Transverse colon (tissue), 4 donors: Measurements from ENCODE around the gene MAST4. TPM values are rescaled to one million over a fixed set of nuclear protein-coding genes. Genes with fewer than 3 reads are reported as not detected.

Source experiments
- DNase-seq: peaks from one replicate; pipeline ENCODE4 v3.0.0-alpha.2; 2019
- H3K27ac ChIP-seq, 4 donors: fragments of 200-600 bp; sonication (generic); 2 replicates each; pipeline ENCODE4 v1.5.1; 2016 to 2018; ENCODE audit warnings: inconsistent platforms in 4 of 4
- H3K27me3 ChIP-seq: fragments of 200-600 bp; sonication (generic); 2 replicates; pipeline ENCODE4 v1.5.1; 2017; ENCODE audit warnings: inconsistent platforms
- H3K36me3 ChIP-seq, 4 donors: fragments of 200-600 bp; sonication (generic); 2 replicates each; pipeline ENCODE4 v1.5.1; 2017 to 2019; ENCODE audit warnings: inconsistent platforms in 4 of 4
- H3K4me1 ChIP-seq, 4 donors: fragments of 200-600 bp; sonication (generic); 2 replicates each; pipeline ENCODE4 v1.5.1; 2017 to 2020; ENCODE audit warnings: inconsistent platforms in 4 of 4
- H3K4me3 ChIP-seq, 4 donors: fragments of 200-600 bp; sonication (generic); 1 replicate in 1 of 4; 2 replicates in 3 of 4; pipeline versions ENCODE4 v1.5.1 to v1.6.1; 2017 to 2019; ENCODE audit warnings: inconsistent platforms in 4 of 4
- H3K9me3 ChIP-seq, 2 donors: fragments of 200-600 bp; sonication (generic); 2 replicates each; pipeline ENCODE4 v1.5.1; 2017 to 2019; ENCODE audit warnings: inconsistent platforms in 2 of 2
- EP300 ChIP-seq: sonication (generic); formaldehyde crosslinking; IDR thresholded peaks from one replicate; pipeline ENCODE4 v1.6.1; 2017; ENCODE audit warnings: antibody characterized with exemption, low read depth
- POLR2A ChIP-seq: fragments of 450-650 bp; IDR thresholded peaks from one replicate; pipeline ENCODE4 v1.6.1; 2016; ENCODE audit warnings: antibody characterized with exemption, mild to moderate bottlenecking, moderate library complexity
- POLR2AphosphoS5 ChIP-seq, 3 donors: sonication (generic); formaldehyde crosslinking; IDR thresholded peaks; one replicate each; pipeline ENCODE4 v1.6.1; 2016; ENCODE audit warnings: antibody characterized with exemption in 3 of 3
- WGBS, 2 donors: methylation state at CpG; one replicate each; pipeline ENCODE4 v1.1.5; 2018; ENCODE audit warnings: low coverage in 1 of 2; 5-methylcytosine and 5-hydroxymethylcytosine counted together
- in situ Hi-C, 4 donors: fragments of 200-750 bp; cut with MboI; loops; one replicate each; pipeline versions ENCODE4 v1.15.0 to v1.15.1; 2017; ENCODE audit warnings: low sequenced_read_pairs in 3 of 4, low pct_ligation_motif_present in 1 of 4, low pct_unique_long_range_greater_than_20kb in 1 of 4
- intact Hi-C: fragments of 100-400 bp; cut with DNase I; formaldehyde crosslinking; loops from one replicate; pipeline ENCODE4 v1.15.1; 2023; ENCODE audit warnings: low total_unique reads
- total RNA-seq, 4 donors: library from RNA; depleted of rRNA; stranded (reverse); fragments of >200 nt; gene quantifications; one replicate each; pipeline ENCODE4 v1.1.0, GENCODE V29; 2016
- TF ChIP-seq, protein P1 (sequence below), 5 experiments: fragments of 200-600 bp in 3 of 5; fragments of 450-650 bp in 2 of 5; sonication (generic) in 3 of 5; IDR thresholded peaks; 1 replicate in 2 of 5; 2 replicates in 3 of 5; pipeline ENCODE4 v1.5.1; 2016 to 2017; ENCODE audit warnings: antibody characterized with exemption in 5 of 5, inconsistent platforms in 3 of 5, mild to moderate bottlenecking in 2 of 5, moderate library complexity in 1 of 5

MAST4 gene
- total RNA-seq, 4 donors from 2014 or later = 20.3 to 46.8 (median 35.4) TPM

DNA sequence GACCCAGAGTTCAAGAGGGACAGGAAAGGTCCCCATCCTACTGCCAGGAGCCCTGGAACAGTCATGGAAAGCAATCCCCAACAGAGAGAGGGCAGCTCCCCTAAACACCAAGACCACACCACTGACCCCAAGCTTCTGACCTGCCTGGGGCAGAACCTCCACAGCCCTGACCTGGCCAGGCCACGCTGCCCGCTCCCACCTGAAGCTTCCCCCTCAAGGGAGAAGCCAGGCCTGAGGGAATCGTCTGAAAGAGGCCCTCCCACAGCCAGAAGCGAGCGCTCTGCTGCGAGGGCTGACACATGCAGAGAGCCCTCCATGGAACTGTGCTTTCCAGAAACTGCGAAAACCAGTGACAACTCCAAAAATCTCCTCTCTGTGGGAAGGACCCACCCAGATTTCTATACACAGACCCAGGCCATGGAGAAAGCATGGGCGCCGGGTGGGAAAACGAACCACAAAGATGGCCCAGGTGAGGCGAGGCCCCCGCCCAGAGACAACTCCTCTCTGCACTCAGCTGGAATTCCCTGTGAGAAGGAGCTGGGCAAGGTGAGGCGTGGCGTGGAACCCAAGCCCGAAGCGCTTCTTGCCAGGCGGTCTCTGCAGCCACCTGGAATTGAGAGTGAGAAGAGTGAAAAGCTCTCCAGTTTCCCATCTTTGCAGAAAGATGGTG lies 568.8 kb downstream of the MAST4 start:
- peak overlapping the region in 2 of 4 donors; percentile 75 to 76 for H3K27ac ChIP-seq
- H3K4me1 ChIP-seq = peaks cover 4 to 18% (median 12%) of the 10 kb centered on the region in 4 donors
- in situ Hi-C loops = loop anchor here (5.0 to 25.0 kb wide), 3 partner anchors 47 to 353 kb away; no protein-coding TSS in a partner anchor
- H3K4me3 ChIP-seq = no peak overlapping the region
- intact Hi-C loops = loop anchor here (5.0 kb wide), 1 partner anchor 42 kb away; no protein-coding TSS in a partner anchor
- H3K36me3 ChIP-seq = no peaks in the 10 kb centered on the region
- 91 to 100% methylated on average over 1 to 17 of the region's 17 CpGs for WGBS, 2 donors
- DNase-seq = no peak
- H3K27me3 ChIP-seq = no peaks in the 10 kb centered on the region
- H3K9me3 ChIP-seq = no peaks in the 10 kb centered on the region
- TF ChIP-seq POLR2AphosphoS5 (IDR thresholded peaks at IDR 0.05) = no peak
- TF ChIP-seq, protein P1, sequence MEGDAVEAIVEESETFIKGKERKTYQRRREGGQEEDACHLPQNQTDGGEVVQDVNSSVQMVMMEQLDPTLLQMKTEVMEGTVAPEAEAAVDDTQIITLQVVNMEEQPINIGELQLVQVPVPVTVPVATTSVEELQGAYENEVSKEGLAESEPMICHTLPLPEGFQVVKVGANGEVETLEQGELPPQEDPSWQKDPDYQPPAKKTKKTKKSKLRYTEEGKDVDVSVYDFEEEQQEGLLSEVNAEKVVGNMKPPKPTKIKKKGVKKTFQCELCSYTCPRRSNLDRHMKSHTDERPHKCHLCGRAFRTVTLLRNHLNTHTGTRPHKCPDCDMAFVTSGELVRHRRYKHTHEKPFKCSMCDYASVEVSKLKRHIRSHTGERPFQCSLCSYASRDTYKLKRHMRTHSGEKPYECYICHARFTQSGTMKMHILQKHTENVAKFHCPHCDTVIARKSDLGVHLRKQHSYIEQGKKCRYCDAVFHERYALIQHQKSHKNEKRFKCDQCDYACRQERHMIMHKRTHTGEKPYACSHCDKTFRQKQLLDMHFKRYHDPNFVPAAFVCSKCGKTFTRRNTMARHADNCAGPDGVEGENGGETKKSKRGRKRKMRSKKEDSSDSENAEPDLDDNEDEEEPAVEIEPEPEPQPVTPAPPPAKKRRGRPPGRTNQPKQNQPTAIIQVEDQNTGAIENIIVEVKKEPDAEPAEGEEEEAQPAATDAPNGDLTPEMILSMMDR (IDR thresholded peaks at IDR 0.05) = no peak
- TF ChIP-seq POLR2A = no peak
- no peak for TF ChIP-seq EP300

- H3K27ac ChIP-seq = peak overlapping the region; percentile 75 to 84 (median 76)
- DNase-seq = peak; percentile 90
- intact Hi-C loops (loop anchor here (5.0 kb wide), 1 partner anchor 42 kb away; no protein-coding TSS in a partner anchor), in situ Hi-C loops (loop anchor here in 3 of 4 donors (10.0 to 25.0 kb wide), 2 partner anchors 49 to 353 kb away; no protein-coding TSS in a partner anchor)
- peaks cover 4 to 18% (median 12%) of the 10 kb centered on the region in 4 donors for H3K4me1 ChIP-seq
- H3K9me3 ChIP-seq = no peaks in the 10 kb centered on the region
- H3K36me3 ChIP-seq = no peaks in the 10 kb centered on the region
- peak overlapping the region in 3 of 4 donors; percentile 21 to 43 (median 23) for H3K4me3 ChIP-seq
- whole genome bisulfite sequencing, 2 donors = 68% methylated on average over 21 of the region's 36 CpGs; no CpG with 5 or more reads in 1 of the 2 donors
- no peaks in the 10 kb centered on the region for H3K27me3 ChIP-seq
- TF ChIP-seq EP300 (no peak), POLR2A (no peak), POLR2AphosphoS5 (IDR thresholded peaks at IDR 0.05) (no peak)
- TF ChIP-seq, protein P1 (IDR thresholded peaks at IDR 0.05) = peak; percentile 71 to 87 (median 82)
Measured at GRCh38 chr5:67165526-67166459, 569.6 kb downstream of the MAST4 start.

DNA sequence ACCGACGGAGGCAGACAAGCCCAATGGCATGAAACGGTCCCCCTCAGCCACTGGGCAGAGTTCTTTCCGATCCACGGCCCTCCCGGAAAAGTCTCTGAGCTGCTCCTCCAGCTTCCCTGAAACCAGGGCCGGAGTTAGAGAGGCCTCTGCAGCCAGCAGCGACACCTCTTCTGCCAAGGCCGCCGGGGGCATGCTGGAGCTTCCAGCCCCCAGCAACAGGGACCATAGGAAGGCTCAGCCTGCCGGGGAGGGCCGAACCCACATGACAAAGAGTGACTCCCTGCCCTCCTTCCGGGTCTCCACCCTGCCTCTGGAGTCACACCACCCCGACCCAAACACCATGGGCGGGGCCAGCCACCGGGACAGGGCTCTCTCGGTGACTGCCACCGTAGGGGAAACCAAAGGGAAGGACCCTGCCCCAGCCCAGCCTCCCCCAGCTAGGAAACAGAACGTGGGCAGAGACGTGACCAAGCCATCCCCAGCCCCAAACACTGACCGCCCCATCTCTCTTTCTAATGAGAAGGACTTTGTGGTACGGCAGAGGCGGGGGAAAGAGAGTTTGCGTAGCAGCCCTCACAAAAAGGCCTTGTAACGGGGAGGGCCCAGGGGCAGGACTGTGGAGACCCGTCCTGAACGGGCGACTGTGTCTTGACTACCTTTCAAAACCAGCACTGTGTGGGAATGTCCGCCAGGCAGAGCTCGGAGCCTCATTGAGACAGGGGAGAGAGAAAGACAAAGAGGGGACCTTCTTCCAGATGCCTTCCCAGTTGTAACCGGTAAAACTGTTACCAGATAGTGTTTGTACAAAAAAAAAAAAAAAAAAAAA lies 570.5 kb downstream of the MAST4 start:
- peaks cover 4 to 18% (median 12%) of the 10 kb centered on the region in 4 donors for H3K4me1 ChIP-seq
- H3K27me3 ChIP-seq = no peaks in the 10 kb centered on the region
- peak; percentile 70 for DNase-seq
- H3K36me3 ChIP-seq = no peaks in the 10 kb centered on the region
- peak overlapping the region; percentile 75 to 84 (median 76) for H3K27ac ChIP-seq
- H3K9me3 ChIP-seq = no peaks in the 10 kb centered on the region
- TF ChIP-seq POLR2A = peak; percentile 22
- TF ChIP-seq POLR2AphosphoS5 (IDR thresholded peaks at IDR 0.05) = no peak
- TF ChIP-seq, protein P1 (IDR thresholded peaks at IDR 0.05) = peak in 1 of 5 experiments; percentile 18
- no peak for TF ChIP-seq EP300
- intact Hi-C loops = loop anchor here (5.0 kb wide), 1 partner anchor 41 kb away; no protein-coding TSS in a partner anchor
- WGBS, 2 donors = 61% methylated on average over 3 to 29 of the region's 31 CpGs
- H3K4me3 ChIP-seq = peak overlapping the region in 3 of 4 donors; percentile 21 to 43 (median 23)
- in situ Hi-C loops = loop anchor here in 3 of 4 donors (10.0 to 25.0 kb wide), 2 partner anchors 48 to 354 kb away; no protein-coding TSS in a partner anchor
